GM21390 (cell line): ENCODE measurements around the gene C1orf232.

ENCODE experiments used
- ATAC-seq: cut with Tn5 transposase; IDR thresholded peaks from one replicate; pipeline ENCODE4 v1.9.1; 2021; ENCODE audit not compliant: unreplicated experiment

The C1orf232 gene

GRCh38 chr1:26158271-26158907 lies 10.4 kb downstream of the C1orf232 start:
- ATAC-seq, result no peak

DNA sequence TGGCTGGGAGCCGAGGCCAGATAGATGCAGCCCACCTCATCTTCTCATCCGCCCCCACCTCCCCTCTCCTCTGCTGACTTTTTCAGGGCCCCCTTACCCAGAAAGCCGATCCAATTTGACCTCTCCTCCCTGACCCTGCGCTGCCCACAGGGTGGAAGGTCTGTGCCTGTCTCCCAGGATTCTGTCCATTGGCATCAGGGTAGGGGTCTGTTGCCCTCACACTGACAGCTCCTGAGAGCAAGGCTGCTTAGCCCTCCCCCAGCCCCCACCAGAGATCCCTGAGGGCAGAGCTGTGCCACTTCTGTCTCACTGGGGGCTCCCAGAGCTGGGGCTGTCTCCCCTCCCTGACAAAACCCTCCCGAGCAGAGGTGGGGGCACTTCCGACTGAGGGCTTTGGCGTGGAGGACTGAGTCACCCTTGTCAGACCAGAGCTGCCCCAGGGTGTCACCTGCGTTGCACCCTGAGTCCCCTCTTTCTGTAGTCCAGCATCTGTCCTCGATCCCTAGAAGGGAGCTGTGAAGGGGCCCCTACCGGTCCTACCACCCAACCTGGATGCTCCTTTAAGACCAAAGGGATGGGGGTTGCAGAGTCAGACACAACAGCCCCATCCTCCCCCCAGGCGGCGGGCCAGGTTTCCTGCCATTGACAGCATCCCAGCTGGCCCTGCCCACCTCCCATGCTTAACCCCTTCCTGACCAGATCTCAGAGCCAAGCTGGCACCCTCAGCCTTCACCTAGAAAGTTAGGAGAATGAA lies 12.3 kb downstream of the C1orf232 start:
- no peak for ATAC-seq

DNA sequence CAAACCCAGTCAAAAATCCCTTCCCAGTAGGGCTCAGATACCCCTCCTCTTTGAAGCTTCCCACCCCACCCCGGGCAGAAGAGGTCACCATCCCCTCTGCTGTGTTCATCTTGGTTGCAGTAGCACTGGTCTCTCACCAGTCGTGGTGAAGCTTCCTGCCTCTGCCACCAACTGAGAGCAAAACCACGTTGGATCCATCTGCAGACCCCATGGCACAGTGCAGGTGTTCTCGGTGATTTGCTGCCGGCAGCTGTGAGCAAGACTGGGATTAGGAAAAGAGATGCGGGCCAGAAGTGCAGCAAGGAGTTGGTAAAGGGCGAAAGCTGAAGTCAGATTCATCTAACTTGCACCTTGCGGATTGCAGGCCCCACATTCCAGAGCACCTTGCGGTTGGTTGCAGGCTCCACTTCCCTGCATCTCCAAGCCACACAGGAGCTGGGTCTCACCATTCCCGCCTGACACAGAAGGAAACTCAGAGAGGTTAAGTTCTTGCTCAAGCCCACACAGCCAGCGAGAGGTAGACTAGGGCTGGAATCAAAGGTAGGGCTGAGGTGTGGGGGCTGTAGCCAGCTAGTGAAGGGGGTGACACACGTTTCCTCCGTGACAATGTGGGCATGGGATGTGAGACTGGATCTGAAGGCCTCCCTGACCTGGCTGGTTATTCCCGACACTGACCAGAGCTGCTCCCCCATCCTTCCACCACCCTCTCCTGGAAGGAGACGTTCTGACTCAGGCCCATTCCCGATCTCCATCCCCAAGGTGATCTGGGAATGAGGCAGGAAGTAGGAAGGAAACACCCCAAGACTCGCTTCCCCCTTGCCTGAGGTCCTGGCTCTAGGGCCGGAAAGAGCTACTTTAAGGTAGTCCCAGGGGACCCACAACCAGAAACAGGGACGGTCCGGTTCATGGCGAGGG lies 13.1 kb downstream of the C1orf232 start:
- no peak for ATAC-seq

DNA sequence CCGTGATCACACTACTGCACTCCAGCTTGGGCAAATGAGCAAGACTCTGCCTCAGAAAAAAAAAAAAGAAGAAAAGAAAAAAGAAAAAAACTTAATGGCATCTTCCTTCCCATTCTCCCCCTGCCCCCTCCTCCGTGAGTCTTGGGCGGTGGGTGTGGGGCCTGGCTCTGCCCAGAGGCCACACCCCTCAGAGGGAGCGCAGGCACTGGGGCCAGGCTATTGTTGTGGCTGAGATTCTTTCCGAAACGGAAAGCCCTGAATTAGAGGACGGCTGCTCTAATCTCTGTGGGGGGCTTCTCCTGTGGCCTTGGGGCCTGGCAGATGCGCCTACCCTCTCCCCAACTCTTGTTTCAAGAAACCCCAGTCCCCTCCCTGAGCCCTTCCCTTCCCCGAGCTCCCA lies 14.0 kb downstream of the C1orf232 start:
- no peak for ATAC-seq

GRCh38 chr1:26153966-26154532 lies 14.7 kb downstream of the C1orf232 start:
- ATAC-seq, result no peak

DNA sequence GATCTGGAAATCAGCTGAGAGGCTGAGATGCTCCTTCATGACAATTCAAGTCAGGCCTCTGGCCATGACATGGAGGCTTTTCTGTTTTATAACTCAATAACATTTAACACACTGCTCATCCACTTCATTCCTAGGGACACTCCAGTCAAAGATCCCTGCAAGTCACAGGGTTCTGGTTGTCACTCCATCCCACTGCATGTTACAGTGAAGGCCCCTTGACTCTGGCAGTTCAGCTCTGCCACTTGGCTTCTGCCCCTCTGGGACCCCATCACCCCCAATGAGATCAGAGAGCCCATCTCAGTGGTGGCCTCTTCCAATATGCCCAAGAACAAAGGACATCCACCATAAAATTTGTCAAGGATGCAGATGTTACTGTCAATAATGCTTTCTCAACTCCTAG lies 19.9 kb downstream of the C1orf232 start:
- ATAC-seq, result no peak

GRCh38 chr1:26145960-26146294 lies 22.8 kb downstream of the C1orf232 start:
- ATAC-seq, result no peak

DNA sequence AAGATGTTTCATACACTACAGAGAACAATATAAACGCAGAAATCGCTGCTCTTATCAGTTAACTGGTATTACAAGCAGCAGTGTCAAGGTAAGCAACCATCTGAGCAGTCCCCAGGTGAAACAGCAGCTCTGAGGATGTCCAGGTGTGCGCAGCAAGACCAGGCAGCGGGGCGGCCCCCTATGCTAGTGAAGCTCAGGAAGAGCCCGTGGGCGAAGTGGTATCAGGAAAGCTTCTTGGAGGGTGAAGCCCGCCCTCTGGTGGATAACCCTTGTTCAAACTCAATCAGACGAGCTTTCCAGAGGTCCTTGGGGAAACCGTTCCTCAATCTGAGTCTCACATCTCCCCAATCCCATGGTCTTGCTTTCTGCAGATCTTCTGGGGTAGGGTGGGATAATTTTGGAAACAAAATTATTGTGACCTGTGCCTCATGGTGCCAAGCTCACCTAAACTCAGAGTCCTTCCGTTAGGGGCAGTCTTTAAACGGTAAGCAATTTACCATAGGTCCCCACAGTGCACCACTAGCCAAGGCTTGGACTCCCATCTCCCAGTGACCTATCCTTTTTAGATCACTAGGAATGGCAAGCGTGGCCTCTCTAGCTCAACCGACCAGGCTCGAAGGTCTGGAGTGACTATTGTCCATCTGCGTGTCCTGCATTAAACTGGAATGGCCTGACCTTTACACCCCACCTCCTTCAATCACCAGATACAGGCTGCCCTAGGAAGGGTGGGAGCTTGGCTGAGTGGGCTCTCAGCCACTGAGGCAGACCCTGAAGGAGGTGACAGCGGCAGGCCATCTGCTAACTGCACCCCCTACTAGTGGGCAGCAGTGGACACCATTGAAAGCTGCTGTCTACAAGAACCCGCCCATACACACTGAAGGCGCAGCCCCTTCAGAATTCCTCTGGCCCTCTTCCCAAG lies 23.5 kb downstream of the C1orf232 start:
- no peak for ATAC-seq

DNA sequence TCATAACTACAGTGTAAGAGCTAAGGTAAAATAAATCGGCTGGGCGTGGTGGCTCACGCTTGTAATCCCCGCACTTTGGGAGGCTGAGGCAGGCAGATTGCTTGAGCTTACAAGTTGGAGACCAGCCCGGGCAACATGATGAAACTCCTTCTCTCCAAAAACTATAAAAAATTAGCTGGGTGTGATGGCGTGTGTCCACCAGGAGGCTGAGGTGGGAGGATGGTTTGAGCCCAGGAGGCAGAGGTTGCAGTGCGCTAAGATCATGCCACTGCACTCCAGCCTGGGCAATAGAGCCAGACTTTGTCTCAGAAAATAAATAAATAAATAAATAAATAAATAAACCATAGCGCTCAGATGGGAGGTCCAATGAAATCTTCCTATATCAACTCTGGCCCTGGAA lies 26.6 kb downstream of the C1orf232 start:
- ATAC-seq, result no peak

DNA sequence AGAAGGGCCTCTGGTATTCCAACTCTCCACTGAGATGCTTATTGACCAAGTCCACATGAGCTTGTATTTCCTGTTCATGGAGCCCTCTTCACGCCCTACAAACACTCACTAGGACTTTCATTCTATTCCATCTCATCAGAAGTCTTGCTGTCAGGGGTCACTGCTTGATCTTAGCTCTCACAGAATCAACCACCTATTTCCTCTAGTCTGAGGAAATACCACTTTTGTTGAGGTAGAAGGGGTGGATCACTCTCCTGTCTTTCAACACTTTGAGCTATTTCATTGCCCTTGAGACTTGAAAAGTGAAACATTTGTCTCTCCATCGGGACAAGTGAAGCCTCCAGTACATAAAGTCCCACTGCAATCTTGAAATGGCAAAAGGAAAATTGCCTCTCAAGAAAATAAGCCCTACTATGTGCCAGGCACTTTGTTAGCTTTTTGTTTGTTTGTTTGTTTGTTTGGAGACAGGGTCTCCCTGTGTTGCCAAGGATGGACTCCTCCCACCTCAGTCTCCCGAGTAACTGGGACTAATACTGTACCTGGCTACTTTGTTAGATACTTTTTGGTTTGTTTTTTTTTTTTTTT lies 29.7 kb downstream of the C1orf232 start:
- ATAC-seq, result no peak

GRCh38 chr1:26134466-26134865 lies 34.3 kb downstream of the C1orf232 start:
- ATAC-seq, result no peak

DNA sequence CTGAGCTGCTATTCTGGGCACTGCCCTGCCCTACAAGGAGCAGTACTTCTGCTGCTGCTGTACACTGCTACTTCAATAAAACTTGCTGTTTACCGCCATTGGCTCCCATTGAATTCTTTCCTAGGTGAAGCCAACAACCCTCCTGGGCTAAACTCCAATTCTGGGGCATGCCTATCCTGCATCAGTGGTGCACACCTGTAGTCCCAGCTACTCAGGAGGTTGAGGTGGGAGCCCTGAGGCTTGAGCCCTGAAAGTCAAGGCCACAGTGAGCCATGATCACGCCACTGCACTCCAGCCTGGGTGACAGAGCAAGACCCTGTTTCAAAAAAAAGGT lies 36.0 kb downstream of the C1orf232 start:
- ATAC-seq, result no peak

- ATAC-seq, result no peak
Measured at GRCh38 chr1:26132128-26132833, 36.5 kb downstream of the C1orf232 start.

- ATAC-seq, result no peak
Measured at GRCh38 chr1:26130695-26131094, 38.1 kb downstream of the C1orf232 start.

DNA sequence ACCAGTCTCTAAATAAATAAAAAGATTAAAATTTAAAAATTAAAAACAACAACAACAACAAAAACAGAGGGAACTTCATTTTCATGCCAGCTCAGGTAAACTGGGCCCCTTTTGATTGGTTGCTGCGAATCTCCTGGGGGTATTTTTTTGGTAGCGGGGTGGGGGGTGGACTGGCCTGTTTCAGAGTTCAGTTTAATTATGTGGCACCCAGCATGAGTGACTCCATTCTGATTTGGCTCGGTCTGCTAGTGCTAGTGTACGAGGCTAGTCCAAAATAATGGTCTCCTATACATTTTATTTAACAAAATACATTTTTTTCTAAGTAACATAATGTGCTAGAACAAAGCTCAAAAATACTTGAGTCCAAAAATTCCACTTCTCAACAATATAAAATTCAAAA lies 39.0 kb downstream of the C1orf232 start:
- ATAC-seq, result no peak

DNA sequence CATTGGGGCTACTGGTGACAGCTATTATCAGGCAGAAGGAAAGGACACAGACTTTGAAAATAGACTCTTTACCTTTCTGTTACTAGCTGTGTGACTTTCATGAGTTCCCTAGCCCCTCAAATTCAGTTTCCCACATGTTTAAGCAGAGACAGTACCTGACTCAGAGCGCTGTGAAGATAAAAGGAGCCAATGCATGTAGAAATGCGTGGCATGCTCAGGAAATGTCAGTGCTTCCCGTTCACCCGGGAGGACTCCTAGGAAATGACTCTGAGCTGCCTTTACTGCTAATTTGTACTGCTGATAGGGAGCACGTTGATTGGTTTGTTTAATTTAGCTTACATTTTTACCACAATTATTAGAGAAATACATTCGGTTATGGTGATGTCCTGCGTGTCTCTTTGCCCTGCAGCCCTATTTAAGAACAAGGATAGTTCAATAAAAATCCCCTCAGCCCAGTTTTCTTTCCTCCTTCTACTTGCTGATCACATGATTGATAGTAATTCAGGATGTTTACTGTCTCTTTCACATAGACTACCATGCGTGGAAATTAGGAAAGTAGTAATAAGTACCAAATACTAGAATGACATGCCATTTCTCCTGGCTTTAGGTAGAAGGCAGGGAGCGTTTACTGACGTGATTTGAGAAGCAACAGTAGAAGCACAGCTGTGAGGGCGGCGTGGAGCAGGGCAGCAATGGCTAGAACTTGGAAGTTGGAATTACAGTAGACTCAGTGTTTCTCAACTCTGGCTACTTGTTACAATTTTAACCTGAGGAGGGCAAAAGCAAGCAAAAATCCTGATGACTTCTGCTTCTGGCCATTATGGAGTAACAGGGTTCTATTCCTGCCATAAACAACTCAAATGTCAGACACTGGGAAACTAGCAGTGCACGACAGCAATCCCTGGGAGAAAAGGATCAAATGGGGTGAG lies 41.3 kb downstream of the C1orf232 start:
- ATAC-seq, result no peak

GRCh38 chr1:26126321-26127084 lies 42.3 kb downstream of the C1orf232 start:
- no peak for ATAC-seq

DNA sequence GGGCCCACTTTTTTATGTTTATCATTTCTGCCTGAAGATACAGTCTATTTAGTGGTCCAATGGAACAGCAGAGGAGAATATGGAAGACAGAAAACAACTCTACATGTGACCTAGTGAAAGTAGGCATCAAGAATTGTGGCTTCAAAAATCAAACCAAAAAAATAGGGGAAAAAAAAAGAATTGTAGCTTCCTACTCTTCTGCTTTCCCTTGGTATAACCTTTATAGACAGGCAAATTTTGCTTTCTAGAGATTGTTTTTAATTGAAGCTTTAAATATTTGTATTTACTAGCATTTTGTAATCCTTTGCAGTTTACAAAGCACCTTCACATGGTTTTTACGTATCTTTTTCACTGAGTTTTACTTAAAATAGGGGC lies 42.8 kb downstream of the C1orf232 start:
- no peak for ATAC-seq
